PC-9 (cell line): Measurements from ENCODE around the gene SLC38A3.

Source experiments
- EZH2 ChIP-seq: fragments of 200-600 bp; sonication (generic); IDR thresholded peaks from 2 replicates; pipeline ENCODE4 v1.8.0; 2017; ENCODE audit warnings: antibody characterized with exemption, low read depth
- TF ChIP-seq, protein P1 (sequence below): fragments of 200-600 bp; sonication (generic); conservative IDR thresholded peaks from 2 replicates; pipeline ENCODE4 v1.6.1; 2017; ENCODE audit warnings: mixed run types, antibody characterized with exemption, mild to moderate bottlenecking, moderate library complexity

DNA sequence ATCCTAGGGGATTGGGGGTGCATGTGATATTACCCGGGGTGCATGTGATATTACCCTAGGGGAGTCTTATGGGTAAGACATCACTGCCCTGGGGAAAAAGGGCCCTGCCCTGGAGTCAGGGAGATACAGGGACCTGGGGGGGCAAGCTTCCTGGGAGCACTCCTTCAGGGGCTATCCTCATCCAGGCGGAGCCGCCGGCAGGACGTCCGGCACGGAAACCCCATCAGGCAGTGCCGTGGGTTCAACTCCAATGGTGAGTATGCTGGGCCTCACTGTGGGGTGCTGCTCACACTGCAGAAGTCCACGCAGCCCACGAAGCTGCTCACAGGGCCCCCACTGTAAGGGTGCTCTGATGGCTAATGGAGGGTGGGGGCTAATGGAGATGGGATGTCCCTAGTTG lies 19.0 kb upstream of the SLC38A3 start:
- TF ChIP-seq, protein P1, sequence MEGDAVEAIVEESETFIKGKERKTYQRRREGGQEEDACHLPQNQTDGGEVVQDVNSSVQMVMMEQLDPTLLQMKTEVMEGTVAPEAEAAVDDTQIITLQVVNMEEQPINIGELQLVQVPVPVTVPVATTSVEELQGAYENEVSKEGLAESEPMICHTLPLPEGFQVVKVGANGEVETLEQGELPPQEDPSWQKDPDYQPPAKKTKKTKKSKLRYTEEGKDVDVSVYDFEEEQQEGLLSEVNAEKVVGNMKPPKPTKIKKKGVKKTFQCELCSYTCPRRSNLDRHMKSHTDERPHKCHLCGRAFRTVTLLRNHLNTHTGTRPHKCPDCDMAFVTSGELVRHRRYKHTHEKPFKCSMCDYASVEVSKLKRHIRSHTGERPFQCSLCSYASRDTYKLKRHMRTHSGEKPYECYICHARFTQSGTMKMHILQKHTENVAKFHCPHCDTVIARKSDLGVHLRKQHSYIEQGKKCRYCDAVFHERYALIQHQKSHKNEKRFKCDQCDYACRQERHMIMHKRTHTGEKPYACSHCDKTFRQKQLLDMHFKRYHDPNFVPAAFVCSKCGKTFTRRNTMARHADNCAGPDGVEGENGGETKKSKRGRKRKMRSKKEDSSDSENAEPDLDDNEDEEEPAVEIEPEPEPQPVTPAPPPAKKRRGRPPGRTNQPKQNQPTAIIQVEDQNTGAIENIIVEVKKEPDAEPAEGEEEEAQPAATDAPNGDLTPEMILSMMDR: no peak
- no peak for TF ChIP-seq EZH2
